SU-DHL-6 (cell line): Measurements from ENCODE around the gene PWWP2A.

ENCODE experiments used
- EZH2phosphoT487 ChIP-seq: fragments of 200-600 bp; sonication (generic), shearing (Covaris generic); conservative IDR thresholded peaks from 2 replicates; pipeline ENCODE4 v1.6.1; 2018; ENCODE audit warnings: mild to moderate bottlenecking, antibody characterized with exemption, low read length, moderate library complexity, mixed read lengths
- TF ChIP-seq, protein P1 (sequence below): fragments of 200-600 bp; sonication (generic); IDR thresholded peaks from one replicate; pipeline ENCODE4 v1.5.1; 2017; ENCODE audit warnings: antibody characterized with exemption, mild to moderate bottlenecking, low read length, moderate library complexity; ENCODE audit not compliant: insufficient read depth, poor library complexity, severe bottlenecking

- TF ChIP-seq, protein P1, sequence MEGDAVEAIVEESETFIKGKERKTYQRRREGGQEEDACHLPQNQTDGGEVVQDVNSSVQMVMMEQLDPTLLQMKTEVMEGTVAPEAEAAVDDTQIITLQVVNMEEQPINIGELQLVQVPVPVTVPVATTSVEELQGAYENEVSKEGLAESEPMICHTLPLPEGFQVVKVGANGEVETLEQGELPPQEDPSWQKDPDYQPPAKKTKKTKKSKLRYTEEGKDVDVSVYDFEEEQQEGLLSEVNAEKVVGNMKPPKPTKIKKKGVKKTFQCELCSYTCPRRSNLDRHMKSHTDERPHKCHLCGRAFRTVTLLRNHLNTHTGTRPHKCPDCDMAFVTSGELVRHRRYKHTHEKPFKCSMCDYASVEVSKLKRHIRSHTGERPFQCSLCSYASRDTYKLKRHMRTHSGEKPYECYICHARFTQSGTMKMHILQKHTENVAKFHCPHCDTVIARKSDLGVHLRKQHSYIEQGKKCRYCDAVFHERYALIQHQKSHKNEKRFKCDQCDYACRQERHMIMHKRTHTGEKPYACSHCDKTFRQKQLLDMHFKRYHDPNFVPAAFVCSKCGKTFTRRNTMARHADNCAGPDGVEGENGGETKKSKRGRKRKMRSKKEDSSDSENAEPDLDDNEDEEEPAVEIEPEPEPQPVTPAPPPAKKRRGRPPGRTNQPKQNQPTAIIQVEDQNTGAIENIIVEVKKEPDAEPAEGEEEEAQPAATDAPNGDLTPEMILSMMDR = no peak
- no peak for TF ChIP-seq EZH2phosphoT487
These were observed 76.6 kb downstream of the PWWP2A start for GRCh38 chr5:160042671-160043070.
